PFSK-1 (cell line): ENCODE data around the gene C11orf91.

ENCODE experiments used
- POLR2AphosphoS5 ChIP-seq: IDR thresholded peaks from 2 replicates; pipeline ENCODE4 v1.6.1; 2012; ENCODE audit warnings: low read depth, mild to moderate bottlenecking, control low read depth, low read length, moderate library complexity
- TAF1 ChIP-seq: IDR thresholded peaks from 2 replicates; pipeline ENCODE4 v1.6.1; 2012; ENCODE audit warnings: low read length, control low read depth, borderline replicate concordance; ENCODE audit not compliant: insufficient read depth
- TF ChIP-seq, protein P1 (sequence below), 2 experiments: IDR thresholded peaks; 2 replicates each; pipeline versions ENCODE4 v1.6.1 to v1.8.0; 2011 to 2012; ENCODE audit warnings: low read depth in 2 of 2, low read length in 2 of 2, control low read depth in 1 of 2, inconsistent platforms in 1 of 2, mild to moderate bottlenecking in 1 of 2, moderate library complexity in 1 of 2; ENCODE audit not compliant: insufficient read depth in 1 of 2

DNA sequence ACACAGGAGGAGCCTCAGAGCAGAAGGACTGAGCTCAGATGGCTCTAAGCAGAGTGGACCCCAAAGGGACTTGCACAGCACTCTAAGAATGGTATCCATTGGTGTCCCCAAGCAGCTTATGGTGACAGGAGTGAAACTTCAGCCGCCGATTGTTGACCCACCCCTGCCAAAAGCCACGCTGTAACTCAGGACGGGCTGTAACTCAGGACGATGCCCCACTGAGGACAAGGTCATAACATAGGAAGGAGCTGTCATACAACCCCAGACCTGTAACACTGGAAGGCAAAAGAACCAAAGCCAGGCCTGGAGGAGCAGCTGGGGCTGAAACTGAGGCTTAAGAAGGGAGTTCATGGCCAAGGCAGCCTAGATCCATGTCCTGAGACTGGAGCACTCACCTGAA, 21.4 kb upstream of the C11orf91 start:
- TF ChIP-seq, protein P1, sequence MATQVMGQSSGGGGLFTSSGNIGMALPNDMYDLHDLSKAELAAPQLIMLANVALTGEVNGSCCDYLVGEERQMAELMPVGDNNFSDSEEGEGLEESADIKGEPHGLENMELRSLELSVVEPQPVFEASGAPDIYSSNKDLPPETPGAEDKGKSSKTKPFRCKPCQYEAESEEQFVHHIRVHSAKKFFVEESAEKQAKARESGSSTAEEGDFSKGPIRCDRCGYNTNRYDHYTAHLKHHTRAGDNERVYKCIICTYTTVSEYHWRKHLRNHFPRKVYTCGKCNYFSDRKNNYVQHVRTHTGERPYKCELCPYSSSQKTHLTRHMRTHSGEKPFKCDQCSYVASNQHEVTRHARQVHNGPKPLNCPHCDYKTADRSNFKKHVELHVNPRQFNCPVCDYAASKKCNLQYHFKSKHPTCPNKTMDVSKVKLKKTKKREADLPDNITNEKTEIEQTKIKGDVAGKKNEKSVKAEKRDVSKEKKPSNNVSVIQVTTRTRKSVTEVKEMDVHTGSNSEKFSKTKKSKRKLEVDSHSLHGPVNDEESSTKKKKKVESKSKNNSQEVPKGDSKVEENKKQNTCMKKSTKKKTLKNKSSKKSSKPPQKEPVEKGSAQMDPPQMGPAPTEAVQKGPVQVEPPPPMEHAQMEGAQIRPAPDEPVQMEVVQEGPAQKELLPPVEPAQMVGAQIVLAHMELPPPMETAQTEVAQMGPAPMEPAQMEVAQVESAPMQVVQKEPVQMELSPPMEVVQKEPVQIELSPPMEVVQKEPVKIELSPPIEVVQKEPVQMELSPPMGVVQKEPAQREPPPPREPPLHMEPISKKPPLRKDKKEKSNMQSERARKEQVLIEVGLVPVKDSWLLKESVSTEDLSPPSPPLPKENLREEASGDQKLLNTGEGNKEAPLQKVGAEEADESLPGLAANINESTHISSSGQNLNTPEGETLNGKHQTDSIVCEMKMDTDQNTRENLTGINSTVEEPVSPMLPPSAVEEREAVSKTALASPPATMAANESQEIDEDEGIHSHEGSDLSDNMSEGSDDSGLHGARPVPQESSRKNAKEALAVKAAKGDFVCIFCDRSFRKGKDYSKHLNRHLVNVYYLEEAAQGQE (IDR thresholded peaks at IDR 0.05; ENCODE audit: insufficient read depth in 1 of 2, low read depth in 2 of 2, low read length in 2 of 2): no peak
- TF ChIP-seq POLR2AphosphoS5 (no peak), TAF1 (no peak)
